ENCODE results near the gene POU4F3. TPM values are rescaled to one million over a fixed set of nuclear protein-coding genes. Genes with fewer than 3 reads are reported as not detected.

Gene POU4F3
- total RNA-seq, 4 donors from 2014 or later, result not detected

GRCh38 chr5:146301626-146302025 lies 37.0 kb upstream of the POU4F3 start:
- H3K36me3 ChIP-seq, result no peaks in the 10 kb centered on the region
- H3K4me1 ChIP-seq, result no peaks in the 10 kb centered on the region
- H3K9me3 ChIP-seq, result no peaks in the 10 kb centered on the region
- DNase-seq (no peak), ATAC-seq (no peak)
- H3K4me3 ChIP-seq, result no peak overlapping the region
- TF ChIP-seq POLR2A (IDR thresholded peaks at IDR 0.05) (no peak), CTCF (IDR thresholded peaks at IDR 0.05 in 4 of 5, conservative IDR thresholded peaks at IDR 0.05 in 1 of 5) (no peak)
- H3K27me3 ChIP-seq, result no peaks in the 10 kb centered on the region
- in situ Hi-C loops (cut with MboI; ENCODE audit: low sequenced_read_pairs in 4 of 4) (loop anchor here in 2 of 4 donors (5.0 kb wide), 2 partner anchors 116 to 126 kb away; no protein-coding TSS in a partner anchor), intact Hi-C loops (cut with DNase I; ENCODE audit: low total_unique reads) (no loop called here)
- no peak overlapping the region for H3K27ac ChIP-seq

GRCh38 chr5:146302406-146302805 lies 36.2 kb upstream of the POU4F3 start:
- intact Hi-C loops (cut with DNase I; ENCODE audit: low total_unique reads) (no loop called here), in situ Hi-C loops (cut with MboI; ENCODE audit: low sequenced_read_pairs in 4 of 4) (loop anchor here in 2 of 4 donors (5.0 kb wide), 2 partner anchors 115 to 125 kb away; no protein-coding TSS in a partner anchor)
- Histone ChIP-seq H3K4me1 (no peaks in the 10 kb centered on the region), H3K27me3 (no peaks in the 10 kb centered on the region), H3K4me3 (no peak overlapping the region), H3K9me3 (no peaks in the 10 kb centered on the region), H3K36me3 (no peaks in the 10 kb centered on the region), H3K27ac (no peak overlapping the region)
- no peak for TF ChIP-seq POLR2A (IDR thresholded peaks at IDR 0.05)
- ATAC-seq, result no peak
- DNase-seq, result no peak

GRCh38 chr5:146306838-146307237 lies 31.8 kb upstream of the POU4F3 start:
- H3K27ac ChIP-seq, result no peak overlapping the region

GRCh38 chr5:146307796-146308195 lies 30.8 kb upstream of the POU4F3 start:
- intact Hi-C loops (cut with DNase I; ENCODE audit: low total_unique reads), result no loop called here
- Histone ChIP-seq H3K27ac (no peak overlapping the region), H3K4me3 (no peak overlapping the region), H3K36me3 (no peaks in the 10 kb centered on the region), H3K9me3 (no peaks in the 10 kb centered on the region), H3K27me3 (no peaks in the 10 kb centered on the region), H3K4me1 (no peaks in the 10 kb centered on the region)
- DNase-seq (no peak), ATAC-seq (no peak)
- no peak for TF ChIP-seq CTCF (IDR thresholded peaks at IDR 0.05 in 4 of 5, conservative IDR thresholded peaks at IDR 0.05 in 1 of 5)
- no peak for TF ChIP-seq POLR2A (IDR thresholded peaks at IDR 0.05)
- in situ Hi-C loops (cut with MboI; ENCODE audit: low sequenced_read_pairs in 4 of 4), result no loop called here

More at GRCh38 chr5:146306838-146307237, 31.8 kb upstream of the POU4F3 start:
- in situ Hi-C loops (cut with MboI; ENCODE audit: low sequenced_read_pairs in 4 of 4) (no loop called here), intact Hi-C loops (cut with DNase I; ENCODE audit: low total_unique reads) (no loop called here)
- Histone ChIP-seq H3K9me3 (no peaks in the 10 kb centered on the region), H3K36me3 (no peaks in the 10 kb centered on the region), H3K27me3 (no peaks in the 10 kb centered on the region), H3K4me1 (no peaks in the 10 kb centered on the region), H3K4me3 (no peak overlapping the region)
- peak in 1 of 2 donors; percentile 64 for ATAC-seq
- DNase-seq, result no peak
- TF ChIP-seq POLR2A (IDR thresholded peaks at IDR 0.05) (no peak), CTCF (IDR thresholded peaks at IDR 0.05 in 4 of 5, conservative IDR thresholded peaks at IDR 0.05 in 1 of 5) (no peak)

GRCh38 chr5:146310540-146310939 lies 28.1 kb upstream of the POU4F3 start:
- intact Hi-C loops (cut with DNase I; ENCODE audit: low total_unique reads) (no loop called here), in situ Hi-C loops (cut with MboI; ENCODE audit: low sequenced_read_pairs in 4 of 4) (no loop called here)
- no peak overlapping the region for H3K27ac ChIP-seq
- no peaks in the 10 kb centered on the region for H3K27me3 ChIP-seq
- H3K4me1 ChIP-seq, result no peaks in the 10 kb centered on the region
- ATAC-seq (no peak), DNase-seq (no peak)
- H3K4me3 ChIP-seq, result no peak overlapping the region
- TF ChIP-seq CTCF (IDR thresholded peaks at IDR 0.05 in 4 of 5, conservative IDR thresholded peaks at IDR 0.05 in 1 of 5) (no peak), POLR2A (IDR thresholded peaks at IDR 0.05) (no peak)
- H3K9me3 ChIP-seq, result no peaks in the 10 kb centered on the region
- no peaks in the 10 kb centered on the region for H3K36me3 ChIP-seq

All from gastrocnemius medialis (tissue), 4 donors.